Heart right ventricle (tissue), 16 donors: Measurements from ENCODE around the gene EFCC1. TPM values are rescaled to one million over a fixed set of nuclear protein-coding genes. Genes with fewer than 3 reads are reported as not detected.
"Not testable (repeated sequence)": the region's sequence is repeated elsewhere in the genome, so short reads cannot be mapped to it uniquely, and the experiment has no call there.

Source experiments
- ATAC-seq, 8 donors: fragments of 200-7000 bp; cut with Tn5 transposase; one replicate each; pipeline ENCODE4 v1.9.1; 2020; ENCODE audit warnings: mild to moderate bottlenecking in 8 of 8, moderate library complexity in 8 of 8, moderate number of reproducible peaks in 1 of 8
- DNase-seq, 2 donors: peaks; one replicate each; pipeline ENCODE4 v3.0.0-alpha.2; 2020
- H3K27ac ChIP-seq, 10 donors: fragments of 200-600 bp; sonication (generic) in 2 of 10; one replicate each; pipeline versions ENCODE4 v1.5.0 to v1.8.0; 2020 to 2022; ENCODE audit warnings: mild to moderate bottlenecking in 3 of 10
- H3K27me3 ChIP-seq, 7 donors: fragments of 200-600 bp; one replicate each; pipeline ENCODE4 v1.8.0; 2021 to 2022; ENCODE audit warnings: mild to moderate bottlenecking in 2 of 7
- H3K36me3 ChIP-seq, 9 donors: fragments of 200-600 bp; sonication (generic) in 1 of 9; one replicate each; pipeline versions ENCODE4 v1.5.0 to v1.8.0; 2020 to 2022; ENCODE audit warnings: mild to moderate bottlenecking in 2 of 9
- H3K4me1 ChIP-seq, 9 donors: fragments of 200-600 bp; sonication (generic) in 1 of 9; one replicate each; pipeline versions ENCODE4 v1.5.0 to v1.8.0; 2020 to 2022; ENCODE audit warnings: mild to moderate bottlenecking in 4 of 9
- H3K4me3 ChIP-seq, 10 donors: fragments of 200-600 bp; sonication (generic) in 2 of 10; one replicate each; pipeline versions ENCODE4 v1.5.0 to v1.8.0; 2020 to 2022; ENCODE audit warnings: mild to moderate bottlenecking in 7 of 10, moderate library complexity in 2 of 10
- H3K9me3 ChIP-seq, 11 donors: fragments of 200-600 bp in 10 of 11; sonication (generic) in 2 of 11; one replicate each; pipeline versions ENCODE4 v1.5.0 to v1.8.0; 2013 to 2022; ENCODE audit warnings: mild to moderate bottlenecking in 2 of 11, control low read depth in 1 of 11, moderate library complexity in 1 of 11
- CTCF ChIP-seq, 9 donors: fragments of 200-600 bp; sonication (generic) in 2 of 9; IDR thresholded peaks; one replicate each; pipeline versions ENCODE4 v1.5.0 to v1.8.0; 2021 to 2022; ENCODE audit warnings: antibody characterized with exemption in 9 of 9, mild to moderate bottlenecking in 5 of 9, moderate library complexity in 1 of 9
- WGBS, 2 donors: extraction: QIAGEN DNeasy Blood & Tissue Kit; methylation state at CpG; one replicate each; pipeline ENCODE4 v1.1.7; 2013; ENCODE audit warnings: inconsistent platforms in 1 of 2; 5-methylcytosine and 5-hydroxymethylcytosine counted together
- intact Hi-C, 10 donors: fragments of 100-400 bp; cut with DNase I; formaldehyde crosslinking; loops; one replicate each; pipeline versions ENCODE4 v1.11.1 to v1.14.2; 2022
- polyA plus RNA-seq, 2 donors: library from polyadenylated mRNA; stranded (reverse); fragments of 200-250 nt; gene quantifications; one replicate each; pipeline ENCODE4 v1.2.3, GENCODE V29; 2013
- total RNA-seq, 10 donors: library from RNA; stranded (reverse); fragmentation: NEBNext Ultra II Directional in 3 of 10; extraction: Animal tissue kit (Norgen Biotek cat#: 25700) in 3 of 10; gene quantifications; one replicate each; pipeline versions ENCODE4 v1.2.1 to v1.2.4, GENCODE V29; 2021 to 2023
- donor health status: Arrhythmogenic right ventricular cardiomyopathy.
- donor health status: ischemic (EF 13 %, LVEDD 7.1; RV severe dilation, severe dysfunction).
- donor health status: healthy with polysubstance abuse.
- donor health status: DM: no; HTN: yes; CAD: no.
- donor health status: DM: no; HTN: no; CAD: no.
- donor health status: ischemic (EF 25% LVEDD 6.9; RV normal size, moderate dysfunction).
- donor health status: ischemic (EF 25% LVEDD 5.7; RV mildly dilated, moderate dysfunction).
- donor health status: healthy.
- donor health status: DM: yes; HTN: yes; CAD: no.
- donor health status: Ischemic cardiomyopathy.
- donor health status: ischemic (EF 35%, LVEDD 5.7; RV mildly dilated, moderate dysfunction).
- donor health status: nonischemic (EF 11% LVEDD 7.7; RV severe dilation, severe dysfunction).
- donor health status: DM: yes; HTN: yes; CAD: no.
- donor health status: PGD.
- donor health status: ischemic (EF 29% LVEDD 5.4; RV normal size, mild dysfunction).
- donor health status: nonischemic (EF 23%, LVEDD 6.1; RV moderate dilation, normal function).

Gene EFCC1
- total and polyA plus RNA-seq, 12 donors, result 1.0 to 3.3 (median 2.1) TPM

- no peak overlapping the region for H3K4me3 ChIP-seq
- H3K4me1 ChIP-seq, result peaks cover 0 to 27% (median 4%) of the 10 kb centered on the region in 9 donors
- 91 to 93% methylated on average over 10 of the region's 10 CpGs for WGBS, 2 donors
- TF ChIP-seq CTCF (IDR thresholded peaks at IDR 0.05), result no peak
- no peaks in the 10 kb centered on the region for H3K36me3 ChIP-seq
- H3K9me3 ChIP-seq, result no peaks in the 10 kb centered on the region
- intact Hi-C loops, result no loop called here
- H3K27ac ChIP-seq, result no peak overlapping the region
- ATAC-seq (no peak), DNase-seq (no peak)
- H3K27me3 ChIP-seq, result no peaks in the 10 kb centered on the region
These were observed 62.1 kb downstream of the EFCC1 start for GRCh38 chr3:129063091-129063640.

DNA sequence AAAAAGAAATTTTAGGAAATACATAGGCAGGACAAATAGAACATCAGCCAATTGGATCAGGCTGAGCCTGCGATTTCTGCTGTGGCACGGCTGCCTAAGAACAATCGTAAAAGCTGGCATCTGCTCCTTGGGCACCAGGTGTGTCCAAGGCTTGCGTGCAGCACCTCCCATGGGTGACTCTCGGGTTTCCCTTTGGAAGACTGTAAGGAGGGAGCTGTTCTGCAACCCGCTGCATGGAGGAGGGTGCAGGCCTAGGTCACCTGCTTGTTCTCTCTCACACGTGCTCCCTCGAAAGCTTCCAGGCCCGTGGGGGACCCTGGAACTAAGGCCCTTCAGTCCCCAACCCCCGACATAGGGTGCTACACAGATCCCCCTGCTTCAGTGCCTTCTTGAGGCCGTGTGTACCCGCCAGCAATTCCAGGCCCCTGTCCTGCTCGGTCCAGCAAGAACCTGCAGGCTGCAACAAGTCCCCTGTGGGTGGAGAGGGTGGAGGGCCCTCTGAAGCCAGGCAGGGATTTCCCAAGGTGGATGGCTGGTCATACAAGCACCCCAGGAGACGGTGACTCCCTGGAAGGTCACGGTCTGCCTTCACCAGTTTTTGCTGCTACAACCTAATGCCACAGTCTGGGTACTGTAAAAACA is 62.9 kb downstream of the EFCC1 start:
- Histone ChIP-seq H3K27me3 (no peaks in the 10 kb centered on the region), H3K4me1 (peaks cover 0 to 27% (median 8%) of the 10 kb centered on the region in 9 donors), H3K4me3 (no peak overlapping the region), H3K36me3 (no peaks in the 10 kb centered on the region), H3K27ac (no peak overlapping the region), H3K9me3 (no peaks in the 10 kb centered on the region)
- no peak for DNase-seq
- no peak for TF ChIP-seq CTCF (IDR thresholded peaks at IDR 0.05)
- no peak for ATAC-seq
- intact Hi-C loops, result no loop called here
- 91 to 93% methylated on average over 15 of the region's 15 CpGs for WGBS, 2 donors

DNA sequence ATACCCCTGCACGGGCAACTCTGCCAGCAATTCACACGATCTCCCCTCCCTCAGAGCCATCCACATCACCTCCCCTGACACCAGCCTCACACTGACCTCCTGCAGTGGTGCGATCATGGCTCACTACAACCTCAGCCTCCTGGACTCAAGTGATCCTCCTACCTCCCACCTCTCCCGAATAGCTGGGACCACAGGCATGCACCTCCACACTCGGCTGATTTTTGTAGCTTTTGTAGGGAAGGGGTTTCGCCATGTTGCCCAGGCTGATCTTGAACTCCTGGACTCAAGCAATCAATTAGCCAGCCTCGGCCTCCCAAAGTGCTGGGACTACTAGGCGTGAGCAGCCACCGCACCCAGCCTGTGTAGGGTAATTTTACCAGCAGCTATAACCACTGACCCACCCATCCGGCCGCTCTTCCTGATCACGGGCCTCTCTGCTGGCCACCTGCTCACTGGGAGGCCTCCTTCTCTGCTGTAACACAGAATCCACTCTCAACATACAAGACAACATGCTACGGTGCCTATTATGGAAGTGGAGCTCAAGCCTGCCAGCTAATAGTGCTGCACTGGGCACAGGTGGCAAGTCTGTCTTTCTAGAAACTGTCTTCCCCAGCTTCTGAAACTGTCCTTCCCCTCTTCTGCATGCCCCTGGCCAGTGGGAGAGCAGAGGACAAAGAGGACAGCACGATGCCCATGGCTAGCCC is 64.1 kb downstream of the EFCC1 start:
- DNase-seq (no peak), ATAC-seq (no peak)
- 89% methylated on average over 14 of the region's 14 CpGs for WGBS, 2 donors
- Histone ChIP-seq H3K36me3 (no peaks in the 10 kb centered on the region), H3K4me1 (peaks cover 0 to 18% (median 8%) of the 10 kb centered on the region in 9 donors), H3K27me3 (no peaks in the 10 kb centered on the region), H3K9me3 (peaks cover 0 to 4% (median 0%) of the 10 kb centered on the region in 11 donors), H3K27ac (no peak overlapping the region), H3K4me3 (no peak overlapping the region)
- no peak for TF ChIP-seq CTCF (IDR thresholded peaks at IDR 0.05)
- intact Hi-C loops, result no loop called here

DNA sequence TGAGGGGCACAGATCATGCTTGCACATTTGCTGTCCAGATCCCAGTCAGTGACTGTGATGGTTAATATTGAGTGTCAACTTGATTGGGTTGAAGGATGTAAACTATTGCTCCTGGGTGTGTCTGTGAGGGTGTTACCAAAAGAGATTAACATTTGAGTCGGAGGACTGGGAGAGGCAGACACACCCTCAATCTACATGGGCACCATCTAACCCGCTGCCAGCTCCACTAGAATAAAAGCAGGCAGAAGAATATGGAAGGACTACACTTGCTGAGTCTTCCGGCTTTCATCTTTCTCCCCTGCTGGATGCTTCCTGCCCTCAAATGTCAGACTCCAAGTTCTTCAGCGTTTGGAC is 64.6 kb downstream of the EFCC1 start:
- Histone ChIP-seq H3K36me3 (no peaks in the 10 kb centered on the region), H3K9me3 (peaks cover 0 to 4% (median 0%) of the 10 kb centered on the region in 11 donors), H3K27me3 (no peaks in the 10 kb centered on the region), H3K4me3 (no peak overlapping the region), H3K27ac (no peak overlapping the region), H3K4me1 (peaks cover 0 to 13% (median 7%) of the 10 kb centered on the region in 9 donors)
- WGBS, 2 donors, result 80 to 85% methylated on average over 4 of the region's 4 CpGs
- no peak for TF ChIP-seq CTCF (IDR thresholded peaks at IDR 0.05)
- intact Hi-C loops, result no loop called here
- no peak for DNase-seq
- no peak for ATAC-seq

- ATAC-seq, H3K27me3 ChIP-seq, DNase-seq, H3K4me3 ChIP-seq, H3K36me3 ChIP-seq, H3K9me3 ChIP-seq, H3K27ac ChIP-seq, intact Hi-C loops: not testable (repeated sequence)
- 85 to 94% methylated on average over 7 of the region's 7 CpGs for WGBS, 2 donors
- peaks cover 0 to 12% (median 7%) of the 10 kb centered on the region in 9 donors for H3K4me1 ChIP-seq
These were observed 66.6 kb downstream of the EFCC1 start for GRCh38 chr3:129067719-129068118.
